HG02973 (cell line): ENCODE results near the gene RAD21L1.

Experiments
- ATAC-seq: cut with Tn5 transposase; IDR thresholded peaks from one replicate; pipeline ENCODE4 v1.9.1; 2021; ENCODE audit warnings: moderate library complexity; ENCODE audit not compliant: unreplicated experiment

The RAD21L1 gene

DNA sequence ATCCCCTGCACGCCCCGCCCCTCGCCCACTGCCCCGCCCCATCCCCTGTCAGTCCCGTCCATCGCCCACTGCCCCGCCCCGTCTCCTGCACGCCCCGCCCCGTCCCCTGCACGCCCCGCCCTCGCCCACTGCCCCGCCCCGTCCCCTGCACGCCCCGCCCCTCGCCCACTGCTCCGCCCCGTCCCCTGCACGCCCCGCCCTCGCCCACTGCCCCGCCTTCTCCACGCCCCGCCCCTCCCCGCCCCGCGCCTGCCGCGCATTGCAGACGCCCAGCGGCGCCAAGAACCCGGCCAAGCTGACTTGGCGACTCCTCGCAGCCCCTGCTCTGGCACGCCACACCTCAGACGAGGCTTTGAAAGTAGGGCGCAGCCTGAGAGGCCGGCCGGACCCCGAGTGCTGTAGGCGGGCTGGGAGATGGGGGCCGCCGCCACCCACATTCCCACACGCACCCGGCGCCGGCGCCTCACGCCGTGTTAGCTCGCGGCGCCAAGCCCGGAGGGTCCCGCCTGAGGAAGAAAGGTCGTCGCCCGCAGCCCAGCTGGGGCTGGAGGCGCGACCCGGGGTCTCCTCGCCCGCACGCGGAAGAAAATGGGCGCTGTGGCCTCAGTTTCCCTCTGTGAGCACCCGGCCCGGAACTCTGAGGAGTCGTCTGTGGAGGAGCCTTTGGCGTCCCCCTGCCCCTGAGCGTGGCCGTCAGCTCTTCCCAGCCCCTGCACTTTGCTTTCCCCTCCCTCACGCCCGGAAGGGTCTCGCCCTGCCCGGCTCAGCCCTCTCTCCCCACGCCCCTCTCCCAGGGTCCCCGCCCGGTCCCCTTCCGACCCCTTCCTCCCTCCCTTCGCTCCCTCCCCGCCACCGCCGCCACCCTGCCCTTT lies at the start of gene RAD21L1:
TSS of gene RAD21L1 (plus strand) at position 262 of the 872 bp plus-strand sequence. CDS start 2,410 bp downstream, outside the sequence.
- ATAC-seq, result peak; percentile 59

DNA sequence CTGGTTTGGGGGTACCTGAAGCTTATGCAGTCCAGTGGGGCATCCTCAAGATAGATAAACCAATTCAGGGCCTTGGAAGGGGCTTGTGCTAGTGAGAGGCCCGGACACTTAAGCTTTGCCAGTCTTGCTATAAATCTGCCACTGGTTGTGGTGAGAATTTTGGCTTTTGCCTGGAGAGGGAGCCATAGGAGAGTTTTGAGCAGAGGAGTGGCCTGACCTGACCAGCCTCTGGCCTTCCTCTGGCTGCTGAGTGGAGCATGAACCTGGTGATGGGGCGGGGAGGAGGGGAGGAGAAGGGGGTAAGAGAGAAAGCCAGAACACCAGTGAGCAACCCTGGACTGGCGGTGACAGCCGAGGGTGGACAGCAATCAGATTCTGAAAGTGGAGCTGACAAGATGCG lies 48.2 kb upstream of the RAD21L1 start:
- ATAC-seq, result no peak

DNA sequence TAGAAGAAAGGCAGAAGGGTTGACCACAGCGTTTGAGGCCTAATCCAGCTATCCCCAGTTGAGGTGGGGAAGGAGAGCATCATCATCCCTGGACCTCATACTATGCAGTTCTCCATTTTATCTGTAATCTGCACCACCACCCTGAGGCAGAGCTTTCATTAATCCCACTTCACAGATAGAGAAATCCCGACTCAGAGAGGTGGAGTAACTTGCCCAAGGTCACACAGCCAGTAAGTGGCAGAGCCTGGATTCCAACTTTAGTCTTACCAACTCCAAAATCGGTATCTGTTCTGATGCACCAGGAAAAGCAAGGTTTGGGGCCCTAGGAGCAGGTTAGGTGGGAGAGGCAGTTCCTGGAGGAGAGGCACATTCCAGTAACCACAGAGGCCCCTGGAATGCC lies 47.7 kb upstream of the RAD21L1 start:
- no peak for ATAC-seq

DNA sequence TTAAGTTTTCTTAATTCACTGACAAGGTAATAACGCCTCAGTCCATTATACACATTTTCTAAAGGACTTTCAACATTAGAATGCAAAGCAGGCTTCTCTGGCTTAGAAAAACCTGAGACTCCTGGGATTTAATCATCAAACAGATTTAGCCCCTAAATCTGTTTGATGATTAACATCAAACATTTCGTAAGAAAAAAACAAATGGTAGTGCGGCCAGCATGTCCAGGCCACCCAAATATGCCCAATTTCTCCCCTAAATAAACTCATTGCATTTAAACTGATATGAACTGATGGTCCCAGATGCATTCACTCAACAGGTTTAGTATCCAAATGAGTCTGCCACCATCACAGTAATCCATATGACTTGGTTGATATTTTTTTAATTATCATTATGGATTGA lies 47.2 kb upstream of the RAD21L1 start:
- ATAC-seq, result no peak

DNA sequence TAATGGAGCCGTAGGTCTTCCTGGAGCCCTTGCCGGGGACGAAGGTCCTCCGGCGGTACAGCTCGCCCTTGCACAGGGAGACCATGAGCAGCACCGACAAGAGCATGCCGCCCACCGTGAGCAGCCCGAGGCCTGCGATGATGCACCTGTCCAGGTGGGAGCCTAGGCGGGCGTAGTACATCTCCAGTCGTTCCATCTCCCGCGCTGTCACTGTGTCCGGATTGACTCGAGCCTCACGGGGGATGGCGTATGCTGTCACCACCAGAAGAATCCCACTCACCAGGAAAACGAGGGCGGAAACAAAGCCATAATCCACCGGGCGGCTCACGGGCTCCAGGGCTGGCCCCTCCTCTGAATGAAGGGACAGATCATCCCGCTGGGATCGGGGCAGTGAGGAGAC lies 44.9 kb upstream of the RAD21L1 start:
- no peak for ATAC-seq

DNA sequence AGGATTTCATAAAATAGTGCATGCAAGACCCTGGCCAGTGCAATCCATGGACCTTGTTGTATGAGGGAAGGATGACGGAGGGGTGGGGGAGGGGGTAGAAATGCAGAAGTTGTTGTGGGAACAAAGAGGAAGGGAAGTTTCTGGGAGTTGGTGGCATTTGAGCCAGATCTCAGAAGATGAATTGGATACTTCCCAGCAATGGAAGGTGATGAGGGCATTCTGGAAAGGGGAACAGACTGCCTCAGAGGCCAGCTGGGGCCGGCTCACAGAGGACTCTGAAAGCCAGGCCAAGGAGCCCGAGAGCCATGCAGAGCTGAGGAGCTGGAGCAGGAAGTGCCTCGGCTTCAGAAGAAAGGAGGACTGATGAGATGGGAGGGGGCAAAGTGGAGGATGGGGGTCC lies 43.7 kb upstream of the RAD21L1 start:
- ATAC-seq, result no peak

DNA sequence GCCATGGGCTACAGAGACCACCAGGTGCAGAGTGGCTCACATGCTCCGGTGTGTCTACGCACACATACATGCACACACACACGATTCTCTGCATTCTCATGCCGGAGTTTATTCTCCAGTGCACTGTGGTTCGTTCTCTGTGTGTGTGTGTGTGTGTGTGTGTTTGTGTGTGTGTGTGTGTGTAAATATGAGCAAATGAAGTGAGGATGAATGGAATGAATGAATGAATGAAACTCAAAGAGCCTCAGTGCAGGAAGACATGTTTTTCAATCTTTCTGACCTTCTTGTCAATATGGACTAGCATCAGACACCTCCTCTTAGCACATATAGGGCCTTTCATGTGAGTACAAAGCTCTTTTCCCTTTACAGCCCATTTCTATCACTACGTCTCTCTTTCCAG lies 42.7 kb upstream of the RAD21L1 start:
- no peak for ATAC-seq

DNA sequence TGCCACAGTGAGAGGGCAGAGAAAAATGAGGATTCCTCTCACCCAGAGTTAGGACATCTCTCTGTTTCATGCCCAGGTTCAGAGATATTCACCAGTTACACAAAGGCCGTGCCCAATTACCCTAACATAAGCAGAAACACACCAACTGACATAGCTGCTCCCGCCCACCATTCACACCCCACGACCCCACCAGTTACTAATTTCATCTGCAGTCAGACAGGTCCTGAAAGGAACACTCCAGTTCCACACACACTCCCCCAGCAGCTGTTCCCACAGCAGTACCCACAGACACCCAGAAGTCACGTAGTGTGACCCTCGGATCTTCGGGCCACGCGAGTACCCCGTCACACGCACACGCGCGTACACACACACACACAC lies 41.6 kb upstream of the RAD21L1 start:
- no peak for ATAC-seq

DNA sequence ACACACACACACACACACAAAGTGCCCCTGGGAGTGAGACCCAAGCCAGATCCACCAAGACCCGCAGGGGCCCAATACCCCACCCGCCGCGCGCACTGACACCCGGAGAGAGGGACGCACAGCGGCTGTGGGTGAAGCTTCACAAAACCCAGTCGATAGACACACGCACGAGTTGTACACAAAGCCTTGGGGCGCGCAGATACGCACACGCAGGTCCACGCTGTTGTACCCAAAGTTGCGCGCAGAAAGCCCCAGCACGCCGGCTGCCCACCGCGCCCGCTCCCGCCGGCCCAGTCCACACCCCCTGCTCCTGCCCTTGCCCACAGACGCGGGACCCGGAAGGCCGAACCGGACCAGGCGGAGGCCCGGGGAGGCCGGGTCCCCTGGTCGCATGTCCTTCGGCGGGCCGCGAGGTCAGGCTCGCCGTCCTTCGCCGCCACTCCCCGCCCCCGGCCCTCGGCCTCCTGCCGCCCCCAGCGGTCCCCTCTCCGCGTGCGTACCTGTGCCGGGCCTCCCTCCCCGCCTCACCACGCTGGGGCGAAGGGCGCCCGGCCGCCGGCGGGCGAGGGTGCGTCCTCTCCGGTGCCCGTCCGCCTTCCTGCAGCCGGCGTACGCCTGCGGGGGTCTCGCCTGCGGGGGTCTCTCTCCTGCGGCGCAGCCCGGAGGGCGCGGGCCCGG lies 41.1 kb upstream of the RAD21L1 start, which contains the start of gene TMEM74B:
TSS of gene TMEM74B (minus strand) at position 344 of the 678 bp plus-strand sequence. CDS start 1,180 bp downstream, outside the sequence.
- ATAC-seq, result no peak

DNA sequence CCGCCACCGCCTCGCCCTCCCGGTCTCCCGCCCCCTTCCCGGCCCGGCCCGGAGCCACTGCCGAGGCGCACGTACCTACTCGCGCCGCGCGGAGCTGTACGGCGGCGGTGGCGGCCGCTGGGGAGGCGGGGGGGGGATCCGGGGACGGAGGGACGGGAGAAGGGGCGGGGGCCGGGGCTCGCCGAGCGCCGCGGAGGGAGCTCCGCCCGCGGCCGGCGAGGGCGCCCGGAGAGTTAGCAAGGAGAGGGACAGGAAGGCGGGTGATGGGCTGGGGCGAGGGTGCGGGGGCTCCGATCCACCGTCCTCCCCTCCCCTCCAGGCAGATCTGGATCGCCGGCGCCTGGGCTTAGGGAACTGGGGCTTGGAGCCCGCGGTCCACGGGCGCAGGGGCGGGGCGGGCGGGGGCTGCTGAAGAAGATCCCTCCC lies 40.5 kb upstream of the RAD21L1 start:
- ATAC-seq, result no peak

DNA sequence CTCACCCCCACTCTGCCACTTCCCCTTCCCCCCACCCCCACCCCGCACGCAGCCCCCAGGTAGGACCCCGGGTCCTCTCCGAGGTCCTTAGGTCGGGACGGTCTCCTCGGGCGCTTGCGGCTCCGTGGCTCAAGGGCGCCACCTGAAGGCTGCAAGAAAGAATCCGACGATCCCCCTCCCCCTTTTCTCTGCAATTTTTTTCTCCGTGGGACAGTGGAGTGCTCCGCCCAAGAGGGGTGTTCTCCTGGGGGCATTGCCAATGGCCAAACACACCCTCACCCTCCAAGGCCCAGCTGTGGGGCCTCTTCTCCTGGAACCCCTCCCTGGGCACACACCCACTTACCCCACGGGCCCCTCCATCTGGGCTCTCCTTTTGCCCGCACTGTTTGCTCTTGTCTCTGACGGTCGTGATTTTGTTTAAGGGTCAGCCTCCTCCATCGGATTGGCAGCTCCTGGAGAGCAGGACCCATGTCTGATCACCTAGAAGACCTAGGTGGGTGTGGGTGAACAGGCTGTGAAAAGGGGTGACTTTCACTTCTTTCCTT lies 40.0 kb upstream of the RAD21L1 start:
- ATAC-seq, result no peak

DNA sequence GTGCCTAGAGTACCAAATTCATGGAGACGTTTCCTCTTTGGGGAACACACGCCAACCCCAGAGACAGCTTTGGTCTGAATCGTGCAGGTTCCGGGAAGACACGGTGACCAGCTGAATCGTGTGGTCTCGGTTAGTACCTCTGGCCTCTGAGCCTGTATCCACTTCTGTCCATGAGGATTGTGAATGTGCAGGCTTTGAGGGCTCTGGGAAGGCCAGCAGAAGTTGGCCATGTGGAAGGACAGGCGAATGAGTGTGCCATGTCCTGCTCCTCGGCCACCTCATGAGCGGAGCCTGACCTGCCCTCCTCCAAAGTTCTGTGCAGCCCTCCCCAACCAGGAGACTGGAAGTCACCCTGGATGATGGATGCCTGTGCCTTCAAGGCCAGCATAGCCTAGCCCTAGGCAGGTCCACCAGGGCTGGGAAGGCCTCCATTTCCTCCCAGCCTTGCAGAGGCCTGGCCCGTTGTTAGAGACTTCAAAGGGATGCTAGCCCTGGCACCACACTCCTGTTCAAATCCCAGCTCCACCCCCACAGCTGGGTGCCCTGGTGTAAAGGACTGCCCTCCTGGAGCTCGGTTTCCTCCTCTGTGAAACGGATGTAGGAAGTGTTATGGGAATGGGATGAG lies 39.4 kb upstream of the RAD21L1 start:
- ATAC-seq, result no peak

DNA sequence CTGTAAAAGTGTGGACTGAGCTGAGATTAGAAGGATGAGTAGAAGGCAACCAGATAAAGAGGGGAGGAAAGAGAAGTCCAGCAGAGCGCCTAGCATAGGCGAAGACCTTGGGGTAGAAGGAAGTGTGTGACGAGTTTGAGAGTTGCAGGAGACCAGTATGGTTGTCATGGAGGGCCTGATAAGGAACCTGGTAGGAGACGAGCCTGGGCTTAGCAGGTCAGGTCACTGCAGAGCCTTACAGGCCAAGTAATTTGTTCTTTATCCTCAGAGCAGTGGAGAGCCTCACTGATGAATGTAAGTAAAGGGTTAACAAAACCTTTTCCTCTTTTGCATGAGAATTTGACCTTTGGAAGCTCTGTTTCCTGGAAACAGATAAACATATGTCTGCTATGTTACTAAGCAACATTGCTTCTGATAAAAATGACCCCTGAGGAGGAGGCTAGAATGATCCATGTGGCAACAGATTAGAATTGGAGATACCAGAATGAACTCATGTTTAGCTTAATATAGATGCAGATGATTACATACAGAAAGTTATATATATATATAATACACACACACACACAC lies 38.2 kb upstream of the RAD21L1 start:
- no peak for ATAC-seq

DNA sequence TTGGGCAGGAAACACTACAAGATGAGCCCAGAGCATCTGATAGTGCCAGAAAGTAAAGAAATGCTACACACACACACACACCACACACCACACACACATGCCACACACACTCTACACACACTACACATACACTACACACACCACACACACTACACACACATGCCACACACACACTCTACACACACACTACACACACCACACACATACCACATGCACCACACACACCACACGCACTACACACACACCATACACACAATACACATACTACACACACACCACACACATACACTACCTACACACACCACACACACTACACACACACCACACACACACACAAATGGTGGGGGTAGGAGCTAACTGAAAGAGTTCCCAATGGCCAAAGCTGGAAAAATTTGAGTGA lies 37.5 kb upstream of the RAD21L1 start:
- ATAC-seq, result no peak

DNA sequence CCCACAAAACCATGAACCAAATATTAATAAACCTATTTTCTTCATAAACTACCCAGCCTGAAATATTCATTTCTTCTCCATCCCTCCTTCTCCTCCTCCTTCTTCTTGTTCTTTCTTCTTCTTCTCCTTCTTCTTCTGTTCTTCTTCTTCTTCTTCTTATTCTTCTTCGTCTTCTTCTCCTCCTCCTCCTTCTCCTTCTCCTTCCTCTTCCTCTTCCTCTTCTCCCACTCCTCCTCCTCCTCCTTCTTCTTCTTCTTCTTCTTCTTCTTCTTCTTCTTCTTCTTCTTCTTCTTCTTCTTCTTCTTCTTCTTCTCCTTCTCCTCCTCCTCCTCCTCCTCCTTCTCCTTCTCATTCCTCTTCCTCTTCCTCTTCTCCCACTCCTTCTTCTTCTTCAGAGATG lies 36.0 kb upstream of the RAD21L1 start:
- ATAC-seq, result no peak

DNA sequence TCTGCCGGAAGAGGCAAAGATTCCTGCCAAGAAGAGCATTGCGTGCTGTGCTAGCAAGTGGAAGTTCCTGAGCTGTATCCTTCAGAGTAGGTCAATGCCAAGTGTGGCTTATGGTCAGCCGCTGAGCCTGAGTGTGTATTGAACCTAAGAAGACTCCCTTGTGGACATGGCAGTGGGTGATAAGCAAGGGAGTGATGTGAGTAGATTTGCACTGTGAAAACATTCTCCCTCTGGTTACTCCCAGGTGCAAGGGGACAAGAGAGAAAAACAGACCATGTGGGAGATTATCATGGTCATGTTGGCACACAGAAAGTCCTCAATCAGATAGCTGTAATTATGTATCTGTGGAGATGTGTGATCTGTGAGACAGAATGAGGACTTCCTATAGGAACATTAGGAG lies 35.0 kb upstream of the RAD21L1 start:
- no peak for ATAC-seq

DNA sequence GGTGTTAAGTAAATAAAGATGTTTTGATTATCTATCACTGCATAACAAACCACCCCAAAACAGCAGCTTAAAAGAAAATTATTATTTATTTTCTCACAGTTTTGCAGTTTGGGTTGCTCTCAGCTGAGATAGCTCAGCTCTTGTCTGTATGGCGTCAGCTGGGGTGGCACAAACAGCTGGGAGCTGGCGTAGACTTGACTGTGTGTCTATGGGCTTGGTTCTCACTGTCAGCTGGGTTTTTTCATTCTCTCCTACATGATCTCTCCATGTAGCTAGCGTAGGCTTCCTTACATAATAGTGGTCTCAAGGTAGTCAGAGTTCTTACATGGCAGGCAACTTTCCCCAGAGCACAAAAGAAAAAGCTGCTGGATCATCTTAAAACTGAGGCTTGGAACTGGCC lies 34.5 kb upstream of the RAD21L1 start:
- ATAC-seq, result no peak

DNA sequence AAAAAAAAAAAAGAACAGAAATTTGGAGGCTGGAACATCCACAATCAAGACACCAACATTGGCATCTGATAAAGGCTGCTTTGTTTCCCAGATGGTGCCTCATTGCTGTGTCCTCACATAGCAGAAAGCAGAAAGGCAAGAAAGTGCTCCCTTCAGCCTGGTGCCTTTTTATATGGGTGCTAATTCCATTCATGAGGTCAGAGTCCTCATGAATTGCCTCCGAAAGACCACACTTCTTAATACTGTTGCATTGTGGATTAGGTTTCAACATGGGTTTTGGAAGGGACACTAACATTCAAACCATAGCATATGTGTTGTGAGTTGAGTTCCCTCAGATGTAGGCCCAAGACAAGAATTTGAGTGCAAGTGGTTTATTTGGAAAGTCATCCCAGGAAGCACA lies 30.6 kb upstream of the RAD21L1 start:
- no peak for ATAC-seq

DNA sequence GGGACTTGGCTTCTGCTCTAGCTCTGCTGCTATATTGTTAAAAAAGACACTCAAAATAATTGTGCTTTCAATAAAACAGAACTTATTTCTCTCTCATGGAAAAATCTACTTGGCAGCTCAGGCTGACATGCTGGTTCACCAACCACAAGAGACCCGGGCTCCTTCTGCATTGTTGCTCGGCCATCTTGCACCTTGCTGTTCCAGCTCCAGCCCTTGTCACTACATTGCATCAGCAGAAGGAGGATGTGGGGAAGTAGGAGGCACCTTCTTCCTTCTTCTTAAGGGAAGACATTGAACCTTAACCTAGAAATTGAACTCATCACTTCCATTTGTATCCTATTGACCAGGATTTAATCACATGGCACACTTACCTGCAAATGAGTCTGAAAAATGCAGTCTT lies 29.2 kb upstream of the RAD21L1 start:
- ATAC-seq, result no peak

DNA sequence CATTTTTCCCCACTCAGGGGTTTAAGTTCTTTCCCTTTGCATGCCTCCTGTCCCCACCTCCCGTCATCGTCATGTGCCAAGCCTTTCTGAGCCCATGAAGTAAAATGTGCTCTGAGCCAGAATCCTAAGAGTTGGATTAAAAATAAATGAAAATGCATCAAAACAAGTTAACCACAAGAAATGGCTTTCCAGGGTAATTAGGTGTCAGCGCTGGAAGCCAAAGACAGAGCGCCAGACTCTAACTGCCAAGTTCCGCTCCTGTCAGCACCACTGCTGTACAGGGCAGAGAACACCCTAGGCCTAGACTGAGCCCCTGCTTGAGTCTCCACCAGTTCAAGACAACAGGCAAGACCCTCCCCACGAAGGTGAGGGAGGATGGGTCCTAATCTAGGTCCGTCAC lies 28.0 kb upstream of the RAD21L1 start:
- ATAC-seq, result no peak

DNA sequence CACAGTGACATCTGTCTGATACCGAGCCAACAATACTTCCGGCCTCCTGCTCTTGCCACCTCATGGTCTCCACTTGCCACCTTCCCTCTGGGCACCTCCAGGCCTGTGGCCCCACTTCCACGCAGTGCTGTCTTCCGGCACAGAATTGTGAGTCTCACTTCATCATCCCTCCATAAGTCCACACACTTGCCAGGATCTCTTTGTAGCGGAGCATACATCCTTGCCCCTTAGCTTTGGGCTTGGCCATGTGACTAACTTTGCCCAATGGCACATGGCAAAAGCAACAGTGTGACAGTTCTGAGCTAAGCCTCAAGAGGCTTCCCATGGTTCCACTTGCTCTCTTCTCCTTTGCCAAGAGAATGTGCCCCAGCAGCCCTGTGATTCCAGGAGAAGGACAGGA lies 27.1 kb upstream of the RAD21L1 start:
- ATAC-seq, result no peak
